ENCODE data around the gene CAMK2D.
"Not testable (repeated sequence)": the region's sequence is repeated elsewhere in the genome, so short reads cannot be mapped to it uniquely, and the experiment has no call there.

CAMK2D gene

DNA sequence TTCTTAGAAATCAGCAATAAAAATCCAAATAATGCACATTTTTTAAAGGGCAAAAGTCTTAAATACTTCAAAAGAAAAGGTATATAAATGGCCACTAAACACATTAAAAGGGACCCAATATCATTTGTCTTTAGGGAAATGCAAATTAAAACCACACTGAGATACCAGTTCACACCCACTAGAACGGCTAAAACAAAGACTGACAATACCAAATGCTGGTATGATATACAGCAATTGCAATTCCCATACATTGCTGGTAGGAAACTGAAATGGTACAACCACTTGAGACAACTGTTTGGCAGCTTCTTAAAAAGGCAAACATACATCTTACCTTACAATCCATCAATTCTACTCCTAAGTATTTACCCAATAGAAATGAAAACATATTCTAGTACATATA is 33.7 kb downstream of the CAMK2D start:
- DNase-seq = no peak

GRCh38 chr4:113725963-113726362 is 35.6 kb downstream of the CAMK2D start:
- no peak for DNase-seq

DNA sequence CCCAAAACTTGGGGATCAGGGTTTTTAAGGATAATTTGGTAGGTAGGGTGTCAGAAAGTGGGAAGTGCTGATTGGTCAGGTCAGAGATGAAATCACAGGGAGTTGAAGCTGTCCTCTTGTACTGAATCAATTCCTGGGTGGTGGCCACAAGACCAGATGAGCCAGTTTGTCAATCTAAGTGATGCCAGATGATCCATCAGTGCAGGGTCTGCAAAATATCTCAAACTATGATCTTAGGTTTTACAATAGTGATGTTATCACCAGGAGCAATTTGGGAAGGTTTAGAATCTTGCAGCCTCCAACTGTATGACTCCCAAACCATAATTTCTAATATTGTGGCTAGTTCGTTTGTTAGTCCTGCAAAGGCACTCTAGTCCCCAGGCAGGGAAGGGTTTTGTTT is 43.3 kb downstream of the CAMK2D start:
- no peak for DNase-seq

- DNase-seq = no peak
Observed at GRCh38 chr4:113711883-113712662, 49.5 kb downstream of the CAMK2D start.

DNA sequence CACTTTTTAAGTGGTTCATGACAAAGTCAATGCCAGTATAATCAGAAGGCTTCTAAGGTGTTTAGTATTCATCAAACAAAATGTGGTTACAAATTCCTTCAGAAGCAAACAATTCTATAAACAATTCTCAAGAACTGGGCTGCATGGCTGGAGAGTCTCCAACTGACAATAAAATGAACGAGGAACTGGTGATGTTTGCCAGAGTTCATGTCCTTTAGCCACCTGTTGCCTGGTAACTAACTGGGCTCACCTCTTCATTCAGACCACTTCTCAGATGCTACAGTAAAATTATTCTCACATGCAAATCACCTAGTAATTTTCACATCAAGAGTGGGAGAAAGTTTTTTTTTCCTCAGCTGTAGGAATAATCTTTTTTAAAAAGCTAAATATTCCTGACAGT is 53.3 kb downstream of the CAMK2D start:
- no peak for DNase-seq

DNA sequence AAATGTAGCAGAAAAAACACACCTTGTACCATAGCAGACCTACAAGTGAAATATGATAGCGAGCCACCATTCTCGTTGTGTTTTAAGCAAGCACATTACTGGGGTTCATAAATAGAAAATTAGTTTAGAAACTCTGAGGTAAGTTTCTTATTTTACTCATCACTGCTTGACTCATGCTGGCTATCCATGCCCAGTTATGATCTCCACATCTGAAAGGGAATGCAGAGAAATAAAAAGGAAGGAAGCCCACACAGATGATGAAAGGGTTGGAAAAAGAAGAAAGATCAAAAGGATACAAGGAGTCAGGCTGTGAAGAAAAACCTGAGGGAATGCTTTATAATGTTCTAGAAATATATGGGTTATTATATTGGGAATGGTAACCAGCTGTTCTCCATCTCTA is 54.5 kb downstream of the CAMK2D start:
- no peak for DNase-seq

- DNase-seq = not testable (repeated sequence)
Observed at GRCh38 chr4:113705097-113705496, 56.4 kb downstream of the CAMK2D start.

DNA sequence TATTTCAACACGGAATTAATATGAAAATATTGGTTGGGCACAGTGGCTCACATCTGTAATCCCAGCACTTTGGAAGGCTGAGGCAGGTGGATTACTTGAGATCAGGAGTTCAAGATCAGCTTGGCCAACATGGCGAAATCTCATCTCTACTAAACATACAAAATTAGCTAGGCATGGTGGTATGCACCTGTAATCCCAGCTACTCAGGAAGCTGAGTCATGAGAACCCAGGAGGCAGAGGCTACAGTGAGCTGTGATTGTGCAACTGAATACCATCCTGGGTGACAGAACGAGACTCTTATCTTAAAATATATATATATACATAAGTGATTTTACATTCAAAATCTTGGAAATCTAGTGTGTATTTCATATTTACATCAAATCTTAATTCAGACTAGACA is 58.9 kb downstream of the CAMK2D start:
- not testable (repeated sequence) for DNase-seq

DNA sequence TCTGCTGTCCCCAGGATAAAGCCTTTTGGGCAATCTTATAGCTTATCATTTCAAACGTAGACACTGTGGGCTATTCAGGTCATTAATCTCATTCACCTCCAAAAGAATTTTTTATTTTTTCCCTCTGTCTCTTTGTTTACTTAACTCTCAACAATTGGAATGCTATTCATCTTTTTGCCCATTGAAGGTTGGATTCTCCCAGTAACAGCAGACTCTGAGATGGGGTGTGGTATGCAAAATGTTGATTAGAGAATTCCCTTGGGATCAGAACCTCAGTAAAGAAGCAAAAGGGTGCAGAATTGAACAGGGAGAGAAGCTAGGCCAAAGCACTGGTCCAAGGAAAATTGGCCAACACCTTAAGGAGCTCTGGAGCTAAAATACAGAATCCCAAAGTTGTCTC is 60.4 kb downstream of the CAMK2D start:
- DNase-seq = no peak

DNA sequence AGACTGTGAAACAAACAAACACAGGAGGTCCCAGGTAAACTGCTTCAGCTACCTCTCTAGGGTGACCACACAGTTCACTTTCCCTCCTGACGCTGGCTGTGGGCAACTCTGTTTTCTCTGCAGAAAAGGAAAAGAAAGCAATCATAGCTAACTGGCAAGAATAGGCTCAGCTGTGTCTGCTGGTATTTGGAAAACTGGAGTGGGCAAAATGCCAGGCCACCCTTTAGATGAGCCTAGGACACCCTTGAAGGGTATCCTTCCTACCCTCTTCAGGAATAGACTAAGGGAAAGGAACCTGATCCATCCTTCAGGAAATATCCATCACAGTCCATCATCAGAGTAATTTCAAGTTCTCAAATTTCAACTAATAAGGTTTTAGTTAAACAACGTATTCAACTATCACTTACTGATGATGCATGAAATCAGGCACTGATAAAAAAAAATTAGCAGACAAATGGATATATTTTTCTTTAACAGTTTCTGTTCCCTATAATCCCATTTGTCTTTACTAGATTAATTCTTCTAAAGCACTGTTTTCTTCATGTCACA is 60.9 kb downstream of the CAMK2D start:
- DNase-seq = no peak

DNA sequence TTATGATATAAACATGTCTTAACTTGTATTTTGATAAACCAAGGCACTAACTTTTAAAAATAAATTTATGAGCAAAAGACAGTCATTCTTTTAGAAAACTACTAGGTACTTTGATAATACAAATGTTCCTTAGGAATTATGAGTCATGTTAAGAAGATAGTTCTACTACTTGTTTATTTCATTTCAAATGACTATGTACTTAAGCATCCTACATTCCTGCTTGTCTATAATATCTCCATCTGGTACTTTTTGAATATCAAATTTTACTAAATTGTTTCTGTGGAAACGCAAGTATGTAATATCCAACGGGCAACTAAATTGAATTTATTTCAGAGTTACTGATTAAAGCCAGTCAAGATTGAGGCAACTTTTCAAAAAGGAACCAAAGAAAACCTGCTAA is 61.8 kb downstream of the CAMK2D start:
- no peak for DNase-seq

GRCh38 chr4:113697429-113697828 is 64.1 kb downstream of the CAMK2D start:
- DNase-seq = no peak

DNA sequence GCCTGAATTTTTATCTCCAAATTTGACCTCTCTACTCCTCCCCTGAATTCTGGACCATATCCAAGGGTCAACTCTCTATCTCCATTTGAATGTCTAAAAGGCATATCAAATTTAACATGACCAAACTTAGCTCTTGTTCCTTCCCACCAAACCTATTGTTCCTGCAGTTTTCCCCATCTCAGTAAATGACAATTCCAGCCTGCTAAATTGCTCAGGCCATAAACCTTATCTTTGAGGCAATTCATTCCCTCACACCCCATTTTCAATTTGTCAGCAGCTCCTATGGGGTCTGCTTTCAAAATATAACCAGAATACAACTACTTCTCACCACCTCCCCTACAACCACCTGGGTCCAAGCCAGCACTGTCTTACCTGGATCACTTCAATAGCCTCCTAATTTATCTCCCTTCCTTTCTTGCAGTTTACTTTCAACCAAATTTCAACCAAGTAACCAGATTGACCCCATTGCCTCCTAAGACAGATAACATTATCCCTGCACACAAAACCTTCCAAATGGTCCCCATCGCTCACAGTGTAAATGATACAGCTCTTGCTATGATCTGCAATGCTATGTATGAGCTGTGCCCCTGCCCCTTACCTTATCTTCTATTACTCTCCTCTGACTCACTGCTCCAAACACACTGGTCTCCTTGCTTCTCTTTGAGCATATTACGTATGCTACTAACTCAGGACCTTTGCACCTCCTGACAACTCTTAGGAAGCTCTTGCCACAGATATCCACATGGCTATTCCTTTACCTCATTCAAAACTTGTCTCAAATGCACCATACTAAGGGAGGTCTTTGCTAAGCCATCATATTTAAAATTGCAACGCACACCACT is 66.0 kb downstream of the CAMK2D start:
- no peak for DNase-seq

GRCh38 chr4:113694008-113694407 is 67.5 kb downstream of the CAMK2D start:
- DNase-seq = no peak

DNA sequence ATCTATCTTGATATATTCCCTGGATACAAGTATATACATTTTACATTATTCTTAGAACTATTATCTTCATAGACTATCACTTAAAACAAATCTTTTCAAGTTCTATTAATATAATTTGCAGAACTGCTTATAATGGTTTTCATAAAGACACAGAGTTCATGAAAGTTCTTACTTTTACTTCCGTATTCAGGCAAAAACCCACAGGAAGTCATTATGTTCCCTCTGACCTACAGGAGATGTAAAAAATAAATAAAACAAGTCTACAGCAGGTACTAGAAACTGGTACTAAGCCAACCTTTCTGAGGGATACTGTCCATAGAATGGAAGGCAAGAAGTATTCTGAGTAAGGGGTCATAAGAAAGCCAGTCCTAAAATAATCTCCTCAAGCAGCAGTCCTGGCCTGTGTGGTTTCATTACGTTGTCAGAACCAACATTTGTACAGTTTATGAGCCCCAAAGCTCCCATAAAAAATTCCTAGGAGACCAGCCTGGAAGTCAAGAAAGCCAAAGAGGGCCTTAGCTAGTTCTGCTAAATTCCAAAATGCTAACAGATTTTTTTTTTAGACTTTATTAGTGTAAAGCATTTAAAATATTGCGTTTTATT is 68.6 kb downstream of the CAMK2D start:
- DNase-seq = no peak

- no peak for DNase-seq
Observed at GRCh38 chr4:113691676-113692075, 69.9 kb downstream of the CAMK2D start.

- DNase-seq = no peak
Observed at GRCh38 chr4:113689394-113689793, 72.1 kb downstream of the CAMK2D start.

DNA sequence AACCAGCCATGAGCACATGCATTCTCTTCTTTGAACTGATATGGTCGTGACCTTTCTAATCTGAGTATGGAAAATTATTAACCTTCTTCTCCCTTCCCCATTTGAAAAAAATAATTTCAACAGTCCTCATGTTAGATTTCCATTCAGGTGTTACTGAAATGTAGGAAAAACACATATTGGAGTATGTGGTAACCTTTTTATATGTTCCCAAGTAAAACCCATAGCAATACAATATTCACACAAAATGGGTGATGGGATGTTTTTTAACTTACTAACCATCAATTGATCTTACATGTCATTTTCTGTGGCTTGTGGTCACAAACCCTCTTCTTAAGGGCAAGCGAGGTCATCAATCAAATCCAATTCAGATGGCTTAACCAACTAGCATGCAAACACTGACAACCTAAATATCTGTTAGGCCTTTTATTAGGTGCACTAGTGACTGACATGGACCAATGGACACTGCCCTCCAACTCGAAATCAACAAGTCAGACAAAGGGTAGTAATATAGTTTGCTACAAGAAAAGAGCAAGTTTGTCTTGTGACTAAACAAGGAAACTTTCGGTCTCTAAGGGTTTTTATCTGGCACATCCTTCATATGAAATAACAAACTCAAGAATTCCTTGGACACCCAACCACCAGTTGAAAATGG is 74.3 kb downstream of the CAMK2D start:
- DNase-seq = no peak

GRCh38 chr4:113685157-113685556 is 76.4 kb downstream of the CAMK2D start:
- not testable (repeated sequence) for DNase-seq

- no peak for DNase-seq
Observed at GRCh38 chr4:113684534-113685091, 76.9 kb downstream of the CAMK2D start.

GRCh38 chr4:113682730-113683537 is 78.6 kb downstream of the CAMK2D start:
- DNase-seq = no peak

GRCh38 chr4:113678641-113679040 is 82.9 kb downstream of the CAMK2D start:
- no peak for DNase-seq

Data from hematopoietic multipotent progenitor cell treated with erythropoietin and hydrocortisone succinate and interleukin-3 and kit ligand, for 8 days (in vitro differentiated cells).